HG03095 (cell line): ENCODE measurements around the gene LGR6.
"Not testable (repeated sequence)": the region's sequence is repeated elsewhere in the genome, so short reads cannot be mapped to it uniquely, and the experiment has no call there.

Experiments
- ATAC-seq: cut with Tn5 transposase; IDR thresholded peaks from one replicate; pipeline ENCODE4 v1.9.1; 2021; ENCODE audit warnings: moderate library complexity; ENCODE audit not compliant: unreplicated experiment

The LGR6 gene

GRCh38 chr1:202176949-202177927 lies 16.4 kb upstream of the LGR6 start:
- no peak for ATAC-seq

- no peak for ATAC-seq
Observed at GRCh38 chr1:202179828-202180750, 13.5 kb upstream of the LGR6 start.

DNA sequence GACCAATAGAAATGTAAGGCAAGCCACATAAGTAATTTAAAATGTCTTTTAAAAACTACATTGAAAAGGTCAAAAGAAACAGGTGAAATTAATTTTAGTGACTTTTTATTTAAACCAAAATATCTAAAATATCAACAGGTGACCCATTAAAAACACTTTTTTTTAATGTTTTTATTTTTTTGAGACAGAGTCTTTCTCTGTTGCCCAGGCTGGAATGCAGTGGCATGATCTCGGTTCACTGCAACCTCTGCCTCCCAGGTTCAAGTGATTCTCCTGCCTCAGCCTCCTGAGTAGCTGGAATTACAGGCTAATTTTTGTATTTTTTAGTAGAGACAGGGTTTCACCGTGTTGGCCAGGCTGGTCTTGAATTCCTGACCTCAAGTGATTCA lies 12.9 kb upstream of the LGR6 start:
- not testable (repeated sequence) for ATAC-seq

DNA sequence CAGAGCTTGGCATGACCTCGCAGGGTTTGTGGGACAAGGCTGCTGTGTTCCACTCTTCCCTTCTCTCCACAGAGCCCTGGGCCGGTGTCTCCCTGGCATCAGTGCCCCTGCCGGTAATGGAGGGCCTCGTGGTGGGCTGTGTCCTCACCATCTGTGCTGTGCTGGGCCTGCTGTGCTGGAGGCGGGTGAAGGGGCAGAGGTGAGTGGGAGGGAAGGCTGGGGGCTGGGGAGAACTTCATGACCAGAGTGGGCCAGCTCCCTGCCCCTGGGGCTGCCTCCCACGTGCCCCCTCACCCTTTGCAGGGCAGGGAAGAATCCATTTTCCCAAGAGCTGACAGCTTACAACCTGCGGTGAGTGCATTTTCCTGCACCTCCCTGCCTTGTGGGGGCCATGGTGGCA lies 12.0 kb upstream of the LGR6 start:
- ATAC-seq = no peak

- no peak for ATAC-seq
Observed at GRCh38 chr1:202182040-202182877, 11.3 kb upstream of the LGR6 start.

GRCh38 chr1:202184750-202185460 lies 8.7 kb upstream of the LGR6 start:
- ATAC-seq = no peak

GRCh38 chr1:202186327-202186726 lies 7.3 kb upstream of the LGR6 start:
- no peak for ATAC-seq

DNA sequence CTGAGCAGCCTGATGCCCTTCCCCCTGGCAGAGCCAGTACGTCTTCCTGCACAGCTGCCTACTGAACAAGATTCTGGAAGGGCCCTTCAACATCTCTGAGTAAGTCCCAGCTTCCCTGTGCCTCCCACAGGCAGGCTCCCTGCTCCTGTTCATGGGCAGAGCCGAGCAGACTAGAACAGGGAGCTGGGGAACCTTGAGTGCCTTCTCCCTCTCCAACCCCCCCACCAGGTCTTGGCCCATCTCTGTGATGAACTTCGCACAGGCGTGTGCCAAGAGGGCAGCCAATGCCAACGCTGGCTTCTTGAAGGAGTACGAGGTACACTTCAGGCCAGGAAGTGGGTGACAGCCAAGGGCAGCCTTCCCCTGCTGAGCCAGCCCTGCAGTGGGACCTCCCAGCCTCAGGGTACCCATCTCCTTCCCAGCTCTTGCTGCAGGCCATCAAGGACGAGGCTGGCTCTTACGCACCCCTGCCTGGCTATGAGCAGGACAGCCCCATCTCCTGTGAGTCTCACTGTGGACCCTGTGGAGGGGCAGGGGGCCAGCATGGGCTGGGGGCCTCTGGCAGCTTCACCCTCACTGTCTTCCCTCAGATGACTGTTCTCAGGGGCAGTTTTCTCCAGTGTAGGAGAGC lies 6.4 kb upstream of the LGR6 start:
- ATAC-seq = no peak

GRCh38 chr1:202187697-202188407 lies 5.7 kb upstream of the LGR6 start:
- no peak for ATAC-seq

- ATAC-seq = no peak
Observed at GRCh38 chr1:202189001-202189790, 4.4 kb upstream of the LGR6 start.

DNA sequence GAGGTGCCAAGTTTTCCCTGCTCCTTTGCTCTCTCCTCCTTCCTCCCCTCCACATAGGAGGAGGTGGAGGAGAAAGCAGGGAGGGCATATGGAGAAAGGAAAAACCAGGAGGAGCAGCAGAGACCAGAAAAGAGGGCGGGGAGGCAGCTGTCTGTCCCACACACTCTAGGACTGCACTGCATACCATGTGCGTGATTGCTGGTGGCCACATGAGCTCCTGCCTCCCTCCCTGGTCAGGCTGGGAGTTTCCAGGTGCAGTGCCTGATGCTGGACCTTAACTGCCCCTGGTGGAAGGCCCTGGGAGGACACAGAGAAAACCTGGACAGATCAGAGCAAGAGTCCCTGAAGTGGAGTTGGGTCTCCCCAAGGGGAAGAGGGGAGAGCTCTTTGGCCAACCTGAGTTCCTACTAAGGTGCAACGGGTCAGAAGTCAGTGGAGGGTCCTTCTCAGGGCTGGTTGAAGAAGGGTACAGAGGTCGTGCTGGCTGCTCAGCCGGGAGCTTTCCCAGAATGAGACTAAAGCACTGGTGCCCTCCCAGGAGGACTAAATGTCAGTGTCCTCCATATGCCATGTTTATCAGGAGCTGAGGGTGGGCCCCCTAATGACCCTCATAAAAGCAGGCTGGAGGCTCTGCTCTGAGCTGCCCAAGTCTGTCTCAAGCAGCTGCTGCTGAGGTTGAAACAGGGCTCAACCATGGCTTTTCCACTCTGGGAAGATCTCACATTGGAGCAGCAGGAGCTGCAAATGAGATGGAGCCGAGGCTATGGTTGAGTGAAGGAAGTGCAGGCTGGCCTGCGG lies 3.5 kb upstream of the LGR6 start:
- no peak for ATAC-seq

DNA sequence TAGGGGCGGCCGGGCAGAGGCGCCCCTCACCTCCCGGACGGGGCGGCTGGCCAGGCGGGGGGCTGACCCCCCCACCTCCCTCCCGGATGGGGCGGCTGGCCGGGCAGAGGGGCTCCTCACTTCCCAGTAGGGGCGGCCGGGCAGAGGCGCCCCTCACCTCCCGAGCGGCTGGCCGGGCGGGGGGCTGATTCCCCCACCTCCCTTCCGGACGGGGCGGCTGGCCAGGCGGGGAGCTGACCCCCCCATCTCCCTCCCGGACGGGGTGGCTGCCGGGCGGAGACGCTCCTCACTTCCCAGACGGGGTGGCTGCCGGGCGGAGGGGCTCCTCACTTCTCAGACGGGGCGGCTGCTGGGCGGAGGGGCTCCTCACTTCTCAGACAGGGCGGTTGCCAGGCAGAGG lies 2.2 kb upstream of the LGR6 start:
- not testable (repeated sequence) for ATAC-seq

DNA sequence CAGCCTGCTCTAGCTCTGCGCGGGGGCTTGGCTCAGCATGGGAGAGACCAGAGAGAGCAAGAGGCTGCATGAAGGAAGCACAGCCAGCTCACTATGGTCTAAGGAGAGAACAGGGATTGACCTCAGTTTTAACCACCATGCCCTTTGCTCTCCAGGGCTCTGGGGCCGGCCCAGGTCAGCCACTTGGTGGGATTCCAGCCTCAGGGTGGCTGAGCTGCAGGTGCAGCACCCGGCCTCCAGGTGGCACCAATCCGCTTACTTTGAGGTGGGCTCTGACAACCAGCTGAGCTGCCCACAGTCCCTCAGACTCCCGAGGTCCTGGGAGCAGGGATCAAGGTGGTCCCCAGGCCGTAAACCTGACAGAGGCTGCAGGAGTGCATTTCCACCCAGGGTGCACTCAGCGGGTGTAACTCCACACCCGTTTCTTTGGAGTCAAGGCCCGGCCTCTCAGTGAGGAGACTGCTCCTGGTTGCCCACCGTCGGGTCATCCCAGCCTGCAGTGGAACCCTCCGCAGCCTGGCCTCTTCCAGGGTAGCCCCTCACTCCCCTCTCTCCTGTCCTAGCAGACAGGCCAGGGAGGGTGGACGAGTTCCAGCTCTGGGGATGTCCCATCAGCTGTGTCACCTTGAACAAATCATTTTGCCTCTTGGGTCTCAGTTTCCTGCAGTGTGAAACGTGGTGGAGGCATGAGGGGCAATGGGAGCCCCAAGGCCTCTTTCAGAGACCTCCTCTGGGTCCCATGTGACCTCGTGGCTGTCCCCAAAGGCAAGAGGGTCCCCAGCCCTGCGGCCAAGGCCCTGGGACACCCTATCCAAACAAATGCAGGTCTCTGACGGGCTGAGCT lies 607 bp upstream of the LGR6 start:
- ATAC-seq = no peak

DNA sequence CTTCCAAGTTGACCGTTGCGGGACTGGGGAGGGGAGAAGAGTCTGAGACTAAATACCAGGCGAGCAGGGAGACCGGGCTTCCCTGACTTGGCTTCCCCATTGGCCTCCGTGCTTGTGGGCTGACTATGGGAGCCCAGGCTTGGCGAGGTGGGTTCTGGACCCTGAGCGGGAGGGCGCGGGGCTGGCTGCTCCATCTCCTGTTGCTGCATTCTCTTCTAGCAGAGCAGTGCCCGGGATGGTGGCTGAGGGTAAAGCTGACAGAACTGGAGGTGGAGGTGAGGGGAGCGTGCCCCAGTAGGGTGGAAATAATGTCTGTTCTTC lies 689 bp downstream of the LGR6 start:
- no peak for ATAC-seq

DNA sequence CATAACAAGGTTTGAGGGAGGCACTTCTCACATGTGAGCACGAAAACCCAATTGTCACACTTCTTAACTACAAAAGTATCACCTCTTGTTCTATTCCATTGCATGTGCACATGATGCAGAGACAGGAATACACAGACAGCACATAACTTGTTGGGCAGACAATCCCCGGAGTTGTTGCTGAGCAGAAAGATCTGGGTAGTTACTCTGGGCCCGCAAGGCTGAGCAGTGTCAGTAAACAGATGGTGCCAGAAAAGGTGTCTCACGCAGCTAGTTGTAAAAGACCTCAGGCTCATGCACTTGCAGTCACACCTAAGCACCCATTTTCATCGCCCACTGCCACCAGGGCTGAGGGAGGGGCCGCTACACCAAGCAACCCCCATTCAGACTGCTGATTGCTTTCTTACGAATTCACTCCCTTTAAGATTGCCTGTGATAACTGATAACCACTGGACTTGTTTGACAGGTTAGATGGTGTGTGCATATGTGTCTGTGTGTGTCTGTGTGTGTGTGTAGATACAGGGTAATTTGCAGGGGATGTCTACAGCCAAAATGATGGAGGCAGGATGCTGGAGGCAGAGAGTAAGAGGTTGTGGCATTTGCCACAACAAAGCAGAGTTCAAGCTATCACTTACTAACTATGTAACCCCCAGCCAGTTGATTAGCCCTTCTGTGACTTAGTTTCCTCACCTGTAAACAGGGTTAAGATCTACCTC lies 4.2 kb downstream of the LGR6 start:
- no peak for ATAC-seq

- no peak for ATAC-seq
Observed at GRCh38 chr1:202198366-202198724, 4.7 kb downstream of the LGR6 start.
